WI38 (cell line): ENCODE data around the gene NCBP2.

Source experiments
- H3K4me3 ChIP-seq: 2 replicates; pipeline ENCODE4 v1.5.1; 2011; ENCODE audit warnings: low read depth, mild to moderate bottlenecking, control low read depth, low read length
- CTCF ChIP-seq: IDR thresholded peaks from 2 replicates; pipeline ENCODE4 v1.5.1; 2012; ENCODE audit warnings: low read depth, mild to moderate bottlenecking, control low read depth, low read length

Gene NCBP2

GRCh38 chr3:196962108-196962929 lies 20.0 kb upstream of the NCBP2 start:
- no peak overlapping the region for H3K4me3 ChIP-seq
- no peak for TF ChIP-seq CTCF

GRCh38 chr3:196954832-196955231 lies 12.5 kb upstream of the NCBP2 start:
- no peak overlapping the region for H3K4me3 ChIP-seq
- no peak for TF ChIP-seq CTCF

- no peak overlapping the region for H3K4me3 ChIP-seq
- no peak for TF ChIP-seq CTCF
These were observed 9.0 kb upstream of the NCBP2 start for GRCh38 chr3:196951371-196951770.

GRCh38 chr3:196949750-196950149 lies 7.4 kb upstream of the NCBP2 start:
- no peak overlapping the region for H3K4me3 ChIP-seq
- no peak for TF ChIP-seq CTCF

- TF ChIP-seq CTCF: no peak
- no peak overlapping the region for H3K4me3 ChIP-seq
These were observed 6.9 kb upstream of the NCBP2 start for GRCh38 chr3:196949285-196949619.

GRCh38 chr3:196948442-196949284 lies 6.3 kb upstream of the NCBP2 start:
- TF ChIP-seq CTCF: no peak
- H3K4me3 ChIP-seq: no peak overlapping the region

- H3K4me3 ChIP-seq: no peak overlapping the region
- no peak for TF ChIP-seq CTCF
These were observed 5.6 kb upstream of the NCBP2 start for GRCh38 chr3:196947860-196948441.
